Measurements from ENCODE around the gene RSBN1L. TPM values are rescaled to one million over a fixed set of nuclear protein-coding genes. Genes with fewer than 3 reads are reported as not detected.

RSBN1L gene
- total and polyA plus RNA-seq, 2 of the 8 experiments (the other 6 are each of a cell fraction or from before 2014, with no cell fraction given) = 4.1 to 22.1 TPM

DNA sequence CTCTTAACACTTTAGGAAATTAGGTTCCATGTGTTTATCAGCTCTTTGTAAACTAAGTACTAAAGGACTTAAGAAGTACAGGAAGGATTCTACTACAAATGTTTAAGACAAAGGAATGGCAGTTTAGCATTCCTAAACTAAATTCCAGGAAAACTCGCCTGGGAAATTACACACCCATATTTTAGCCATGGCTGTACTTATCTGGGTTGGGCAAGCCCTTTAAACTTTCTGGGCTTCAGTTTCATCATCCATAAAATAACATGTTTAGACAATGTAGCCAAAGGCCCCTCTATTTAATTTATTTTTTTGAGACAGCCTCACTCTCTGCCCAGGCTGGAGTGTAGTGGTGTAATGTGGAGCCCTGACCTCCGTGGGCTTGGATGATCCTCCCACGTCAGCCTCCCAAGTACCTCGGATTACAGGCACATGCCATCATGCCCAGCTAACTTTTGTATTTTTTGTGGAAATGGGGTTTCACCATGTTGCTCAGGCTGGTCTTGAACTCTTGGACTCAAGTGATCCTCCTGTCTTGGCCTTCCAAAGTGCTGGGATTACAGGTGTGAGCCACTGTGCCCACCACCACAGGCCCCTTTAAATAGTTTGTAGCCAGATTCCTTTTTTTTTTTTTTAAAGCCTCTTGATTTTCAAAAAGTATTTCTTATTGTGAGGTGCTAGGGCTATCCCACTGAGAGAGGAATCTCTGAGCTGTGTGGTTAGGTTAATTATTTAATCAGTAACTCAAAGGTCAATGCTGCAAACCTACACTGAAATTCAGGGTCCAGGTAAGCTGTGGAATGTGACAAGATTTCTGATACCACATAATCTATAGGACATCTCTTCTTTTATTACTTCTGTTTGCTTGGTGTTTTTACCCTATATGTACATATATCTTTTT, 69.9 kb downstream of the RSBN1L start (continued):
- TF ChIP-seq RAD21 (IDR thresholded peaks at IDR 0.05 in 1 of 2, conservative IDR thresholded peaks at IDR 0.05 in 1 of 2; ENCODE audit: low read depth in 2 of 2, low read length in 2 of 2) (no peak), JUN (IDR thresholded peaks at IDR 0.05; ENCODE audit: low read depth, low read length) (no peak), BCL11A (IDR thresholded peaks at IDR 0.05; ENCODE audit: low read depth in 2 of 2, low read length in 2 of 2) (no peak), TBP (IDR thresholded peaks at IDR 0.05; ENCODE audit: low read depth, low read length) (no peak), FOSL1 (IDR thresholded peaks at IDR 0.05; ENCODE audit: insufficient read depth, low read depth, low read length) (no peak)

Measured in H1 (cell line).